GM21360 (cell line): ENCODE results near the gene MIPOL1.

ENCODE experiments used
- ATAC-seq: cut with Tn5 transposase; IDR thresholded peaks from one replicate; pipeline ENCODE4 v1.9.1; 2021; ENCODE audit warnings: mild to moderate bottlenecking, moderate library complexity; ENCODE audit not compliant: unreplicated experiment

The MIPOL1 gene

DNA sequence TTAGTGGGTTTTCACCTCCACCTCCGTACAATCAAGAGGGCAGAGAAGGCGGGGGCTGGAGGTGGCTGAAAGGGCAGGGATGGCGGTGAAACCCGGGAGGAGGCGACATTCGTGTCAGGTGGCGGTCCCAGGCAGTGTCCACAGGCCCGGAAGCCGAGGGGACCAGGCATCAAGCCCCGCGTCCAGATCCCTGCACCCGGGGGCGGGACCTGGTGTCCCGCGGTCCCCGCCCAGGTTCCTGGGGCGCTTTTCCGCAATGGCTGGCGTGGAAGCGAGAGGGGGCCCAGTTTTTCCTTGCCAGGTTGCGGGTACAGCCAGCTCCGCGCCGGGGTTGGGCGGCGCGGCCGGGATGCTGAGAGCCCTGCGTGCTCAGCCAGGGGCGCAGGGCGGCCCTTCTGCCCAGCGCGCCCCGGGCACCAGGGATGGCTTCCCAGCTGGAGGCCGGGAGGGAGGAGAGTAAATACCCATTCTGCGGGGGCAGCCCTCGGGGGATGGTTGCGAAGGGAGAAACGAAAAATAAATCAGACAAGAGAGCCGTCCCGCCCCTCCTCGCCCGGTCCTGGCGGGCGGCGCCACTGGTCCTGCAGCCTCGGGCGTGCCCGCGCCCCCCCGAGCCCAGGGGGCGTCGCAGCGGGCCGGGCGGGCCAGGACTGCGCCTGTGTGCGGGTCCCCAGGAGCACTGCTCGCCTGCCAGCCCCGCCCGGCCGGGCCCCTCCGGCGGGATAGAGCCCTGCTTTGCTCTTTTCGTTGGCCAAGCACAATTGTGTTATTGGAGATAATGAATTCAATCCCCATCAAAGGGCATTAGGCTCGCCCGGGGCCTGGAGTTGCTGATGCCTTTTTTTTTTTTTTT lies 385.8 kb downstream of the MIPOL1 start:
- no peak for ATAC-seq

DNA sequence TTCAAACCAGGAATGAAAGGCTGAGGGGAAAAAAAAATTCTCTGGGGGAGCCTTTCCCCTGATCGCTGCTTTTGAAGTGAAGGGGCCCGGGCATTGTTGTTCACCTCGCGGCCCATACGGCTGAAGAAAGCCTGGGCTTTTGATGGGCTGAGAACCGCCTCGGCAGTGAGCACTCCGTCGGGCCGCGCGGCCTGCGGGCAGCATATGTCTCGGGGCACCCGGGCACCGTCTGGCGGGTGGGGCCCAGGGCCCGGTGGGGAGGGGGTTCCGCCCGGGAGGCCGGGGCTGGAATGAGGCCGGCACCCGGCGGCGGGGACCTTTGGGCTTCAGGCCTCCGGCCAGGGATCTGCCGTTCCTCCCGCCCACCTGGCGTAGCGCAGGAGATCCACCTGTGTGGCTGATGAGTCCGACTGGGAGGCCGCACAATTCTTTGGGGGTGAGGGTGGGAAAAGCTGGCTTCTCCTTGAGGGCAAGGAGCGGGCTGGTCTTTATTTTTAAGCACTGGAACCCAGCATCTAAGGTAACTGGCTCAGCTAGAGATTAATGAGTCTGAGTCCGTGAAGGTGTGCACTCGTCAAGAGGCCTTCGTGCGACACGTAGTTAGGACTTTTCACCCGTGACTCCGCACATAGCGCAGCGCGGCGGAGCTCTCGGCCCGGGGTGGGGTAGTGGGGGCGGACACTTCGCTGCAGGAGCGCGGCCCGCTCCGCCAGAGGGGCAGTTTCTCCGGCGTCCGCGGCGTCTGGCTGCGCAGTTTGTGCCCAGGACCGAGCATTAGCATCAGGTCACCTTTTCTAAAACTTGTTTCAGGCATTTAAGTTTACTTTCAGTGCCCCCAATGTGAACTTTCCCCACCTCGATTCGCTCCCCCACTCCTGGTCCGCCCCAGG lies 386.7 kb downstream of the MIPOL1 start:
- ATAC-seq, result no peak

GRCh38 chr14:37585101-37585511 lies 387.4 kb downstream of the MIPOL1 start:
- ATAC-seq, result no peak

DNA sequence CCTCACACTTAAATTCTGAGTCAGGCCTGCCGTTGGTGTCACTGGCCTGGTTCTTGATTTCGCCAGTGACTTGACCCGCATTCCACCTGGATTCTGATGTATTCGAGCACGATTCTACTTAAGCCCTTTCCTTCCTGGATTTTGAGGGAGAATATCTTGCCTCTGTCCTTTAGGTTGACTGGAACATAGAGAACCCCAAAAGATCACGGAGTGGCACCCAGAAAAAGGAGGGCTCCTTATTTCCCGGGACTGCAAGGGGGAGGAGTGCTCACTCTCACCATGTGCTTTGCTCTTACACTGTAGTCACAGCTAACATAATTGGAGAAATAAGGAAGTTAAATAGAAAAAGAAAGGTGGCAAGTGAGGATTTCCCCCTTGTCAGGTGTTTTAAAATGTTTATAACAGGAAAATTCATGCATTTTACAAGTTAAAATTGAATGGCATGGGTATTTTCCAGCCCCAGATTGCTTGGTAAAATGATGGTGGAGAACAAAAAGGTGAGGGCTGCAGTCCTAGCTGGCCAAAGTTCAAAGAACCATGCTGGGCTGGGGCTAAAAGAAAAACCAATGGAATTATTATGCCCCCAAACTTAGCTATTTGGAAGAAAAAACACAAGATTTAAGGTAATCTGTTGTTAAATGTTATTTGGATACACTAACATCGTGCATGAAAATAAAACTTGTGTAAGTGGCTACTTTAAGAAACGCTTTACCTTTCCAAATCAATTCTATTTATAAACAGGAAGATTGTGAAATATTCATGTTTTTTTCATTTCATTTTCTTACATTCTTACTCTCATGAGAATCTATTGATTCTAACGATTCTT lies 388.4 kb downstream of the MIPOL1 start:
- ATAC-seq, result no peak

DNA sequence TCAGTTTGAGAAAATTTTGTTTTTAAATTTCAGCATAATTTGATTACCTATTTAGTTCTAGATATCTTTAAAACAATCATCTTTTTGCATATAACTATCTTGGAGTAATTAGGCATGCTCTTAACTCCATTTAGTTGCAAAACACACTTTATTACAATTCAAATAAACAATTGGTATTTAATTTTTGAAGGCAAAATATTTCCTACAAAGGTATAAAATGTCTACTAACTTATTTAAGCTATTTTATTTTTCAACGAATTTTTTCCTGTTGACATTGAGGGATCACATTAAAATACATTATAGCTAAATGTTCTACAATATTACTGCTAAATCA lies 389.0 kb downstream of the MIPOL1 start:
- no peak for ATAC-seq

- no peak for ATAC-seq
Observed at GRCh38 chr14:37587131-37587803, 389.5 kb downstream of the MIPOL1 start.

GRCh38 chr14:37587881-37588666 lies 390.3 kb downstream of the MIPOL1 start:
- no peak for ATAC-seq

DNA sequence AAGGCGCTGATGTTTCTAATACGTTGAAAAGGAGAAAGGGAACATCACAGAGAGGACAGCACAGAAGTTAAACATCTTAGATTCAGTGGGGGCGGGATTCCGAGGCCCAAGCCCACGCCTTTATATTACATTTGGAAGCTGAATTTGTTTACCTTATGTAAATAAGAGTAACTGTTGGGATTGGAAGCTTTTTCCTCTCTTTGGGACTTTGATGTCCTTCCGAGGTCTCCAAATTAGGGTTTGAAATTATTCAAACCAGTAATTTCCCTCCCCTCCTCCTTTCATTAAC lies 390.9 kb downstream of the MIPOL1 start:
- ATAC-seq, result no peak

- ATAC-seq, result no peak
Observed at GRCh38 chr14:37588956-37589714, 391.4 kb downstream of the MIPOL1 start.

- ATAC-seq, result no peak
Observed at GRCh38 chr14:37589715-37590427, 392.1 kb downstream of the MIPOL1 start.

GRCh38 chr14:37590428-37591139 lies 392.8 kb downstream of the MIPOL1 start:
- ATAC-seq, result no peak

GRCh38 chr14:37591311-37591940 lies 393.7 kb downstream of the MIPOL1 start:
- no peak for ATAC-seq

GRCh38 chr14:37591941-37592481 lies 394.3 kb downstream of the MIPOL1 start:
- no peak for ATAC-seq

GRCh38 chr14:37592482-37593408 lies 395.0 kb downstream of the MIPOL1 start:
- no peak for ATAC-seq

- ATAC-seq, result no peak
Observed at GRCh38 chr14:37593511-37594237, 395.9 kb downstream of the MIPOL1 start.
